Measurements from ENCODE around the gene MASP1.

MASP1 gene

DNA sequence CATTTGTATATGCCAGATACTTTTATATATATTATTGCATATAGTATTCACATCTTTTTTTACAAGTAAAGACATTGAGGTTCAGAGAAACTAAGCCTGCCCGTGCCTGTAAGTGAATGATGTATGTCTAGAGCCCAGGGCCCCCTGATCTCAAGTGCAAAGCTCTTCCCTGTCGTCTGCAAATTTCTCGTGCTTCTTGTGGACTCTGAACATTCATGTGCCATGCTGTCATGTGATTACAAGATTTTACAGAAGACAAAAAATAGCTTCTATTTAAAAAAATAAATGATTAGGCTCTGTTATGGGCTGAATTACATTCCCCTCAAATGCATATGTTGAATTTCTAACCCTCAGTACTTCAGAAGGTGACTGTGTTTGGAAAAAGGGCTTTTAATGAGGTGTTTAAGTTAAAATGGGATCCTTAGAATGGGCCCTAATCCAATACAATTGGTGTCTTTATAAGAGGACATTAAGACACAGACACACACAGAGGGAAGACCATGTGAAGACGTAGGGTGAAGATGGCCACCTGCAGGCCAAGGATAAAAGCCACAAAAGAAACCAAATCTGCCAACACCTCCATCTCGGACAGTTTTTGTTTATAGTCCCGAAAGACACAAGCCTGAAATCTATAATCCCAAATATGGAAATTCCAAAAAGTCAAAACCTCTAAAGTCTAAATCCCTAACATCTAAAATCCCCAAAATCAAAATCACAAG, 3.9 kb upstream of the MASP1 start:
- peak in 1 of 51 donors; percentile 5 for DNase-seq

- DNase-seq: peak in 1 of 51 donors; percentile 14
Observed at GRCh38 chr3:187293516-187294430, 2.2 kb upstream of the MASP1 start.

- DNase-seq: peak in 1 of 51 donors; percentile 2
Observed at GRCh38 chr3:187292631-187293515, 1.3 kb upstream of the MASP1 start.

DNA sequence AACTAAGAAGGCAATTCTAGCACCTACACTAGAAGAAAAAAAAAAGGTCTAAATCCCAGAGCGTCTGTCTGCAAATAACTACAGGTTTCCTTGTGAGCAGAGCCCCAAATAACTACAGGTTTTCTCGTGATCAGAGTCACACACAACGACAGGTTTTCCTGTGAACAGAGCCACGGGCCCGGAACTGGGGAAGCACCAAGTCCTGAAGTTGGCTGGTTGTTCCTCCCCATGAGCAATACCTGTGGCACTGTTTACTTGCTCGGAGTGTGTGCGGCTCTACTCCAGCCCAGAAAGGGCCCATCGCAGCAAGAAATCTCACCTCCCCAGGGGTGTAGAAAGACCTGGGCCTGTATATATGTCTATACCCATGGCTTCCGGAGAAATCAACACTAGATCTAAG, 644 bp upstream of the MASP1 start:
- peak in 8 of 51 donors; percentile 1 to 21 (median 6) for DNase-seq

- peak in 7 of 51 donors; percentile 8 to 58 (median 27) for DNase-seq
Observed at GRCh38 chr3:187291001-187291511, 481 bp downstream of the MASP1 start.

GRCh38 chr3:187290503-187290902, 1.0 kb downstream of the MASP1 start:
- no peak for DNase-seq

DNA sequence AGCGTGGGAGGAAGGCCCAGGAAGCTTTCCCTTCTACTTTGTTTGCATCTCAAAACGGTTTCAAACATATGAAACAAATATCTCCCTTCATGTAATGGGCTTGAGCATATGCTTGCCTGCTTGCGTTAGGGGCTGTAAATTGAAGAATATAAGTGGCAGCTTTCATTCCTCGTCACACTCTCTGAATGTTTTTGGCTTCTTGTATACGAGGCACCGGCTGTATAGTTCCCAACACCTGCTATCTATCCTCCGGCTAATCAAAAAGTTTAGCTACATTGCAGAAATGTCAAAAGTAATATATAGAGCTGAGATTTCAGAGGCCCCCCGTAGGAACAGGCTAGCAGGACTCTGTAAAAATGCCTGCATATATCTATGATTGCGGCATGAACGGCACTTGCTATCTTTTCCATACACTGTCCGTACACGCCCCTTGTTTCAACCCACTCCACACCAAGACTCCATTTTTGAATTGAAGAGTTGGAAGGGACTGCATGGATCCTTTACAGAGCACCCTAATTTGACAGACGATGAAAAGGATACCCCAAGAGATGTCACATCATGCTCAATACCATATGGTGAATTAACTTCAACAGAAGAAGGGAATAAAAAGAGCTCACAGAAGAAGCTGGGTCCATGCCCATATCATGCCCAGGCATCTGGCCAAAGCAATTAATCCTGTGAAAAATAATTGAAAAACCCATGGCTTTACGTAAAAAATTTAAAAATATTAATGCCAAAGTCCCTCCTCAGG, 2.5 kb downstream of the MASP1 start:
- DNase-seq: no peak

DNA sequence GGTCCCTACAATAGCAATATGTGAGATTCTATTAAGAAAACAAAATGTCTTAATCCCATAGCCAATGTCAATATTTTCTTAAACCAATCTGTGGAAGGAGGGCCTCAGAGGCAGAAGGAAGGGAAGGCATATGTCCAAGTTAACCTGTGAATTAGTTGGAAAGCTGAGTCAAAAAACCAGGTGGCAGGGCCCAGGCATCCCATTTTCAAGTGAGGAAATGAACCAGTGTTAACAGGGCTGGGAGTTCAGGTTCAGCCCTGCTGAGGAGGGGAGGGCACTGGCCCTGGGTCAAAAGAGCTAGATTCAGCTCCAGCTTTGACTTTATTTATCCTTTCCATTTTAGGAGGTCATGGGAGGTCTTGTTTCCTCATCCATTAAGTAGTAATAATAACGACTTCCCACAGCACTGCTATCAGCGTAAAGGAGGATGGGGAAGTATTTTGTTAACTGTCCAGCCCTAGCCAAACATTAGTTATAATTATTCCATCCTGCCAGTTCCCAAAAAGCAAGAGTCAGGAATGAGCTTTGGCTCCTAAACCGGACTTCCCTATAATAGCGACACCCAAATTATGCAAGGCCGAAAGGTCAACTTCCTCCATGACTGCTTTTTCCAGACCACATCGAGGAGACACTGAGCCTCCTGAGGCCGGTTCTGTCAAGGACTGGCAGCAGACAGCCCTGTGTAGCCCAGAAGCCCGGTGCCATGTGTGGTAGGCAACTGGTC, 3.2 kb downstream of the MASP1 start:
- peak in 2 of 51 donors; percentile 3 to 6 for DNase-seq

GRCh38 chr3:187287256-187287655, 4.3 kb downstream of the MASP1 start:
- no peak for DNase-seq

DNA sequence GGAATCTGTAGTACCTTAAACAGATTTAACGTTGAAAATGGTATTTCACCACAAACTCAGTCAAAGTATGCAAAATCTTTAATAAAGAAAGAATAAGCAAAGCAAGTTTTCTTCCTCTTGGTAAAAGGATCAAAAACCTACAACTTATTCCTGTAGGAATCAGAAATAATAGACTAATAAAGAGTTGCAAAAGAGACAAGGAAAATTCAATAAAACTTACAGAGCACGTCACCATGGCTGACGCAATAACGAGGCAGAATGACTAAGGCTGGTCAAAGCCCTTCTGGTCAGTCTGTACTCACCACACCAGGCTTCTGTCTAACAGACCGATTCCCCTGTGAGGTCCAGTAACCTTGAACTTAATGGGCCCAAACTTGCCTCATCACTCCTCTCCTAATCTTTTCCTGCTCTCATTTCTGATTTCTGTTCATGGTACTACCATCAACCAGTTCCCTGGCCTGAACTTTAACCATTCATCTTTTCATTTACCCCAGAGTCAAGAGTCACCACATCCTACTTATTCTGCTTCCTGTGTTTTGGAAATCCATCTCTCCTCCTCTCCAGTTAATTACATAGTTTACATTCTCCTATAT, 5.0 kb downstream of the MASP1 start:
- DNase-seq: no peak

- no peak for DNase-seq
Observed at GRCh38 chr3:187281191-187281714, 10.3 kb downstream of the MASP1 start.

DNA sequence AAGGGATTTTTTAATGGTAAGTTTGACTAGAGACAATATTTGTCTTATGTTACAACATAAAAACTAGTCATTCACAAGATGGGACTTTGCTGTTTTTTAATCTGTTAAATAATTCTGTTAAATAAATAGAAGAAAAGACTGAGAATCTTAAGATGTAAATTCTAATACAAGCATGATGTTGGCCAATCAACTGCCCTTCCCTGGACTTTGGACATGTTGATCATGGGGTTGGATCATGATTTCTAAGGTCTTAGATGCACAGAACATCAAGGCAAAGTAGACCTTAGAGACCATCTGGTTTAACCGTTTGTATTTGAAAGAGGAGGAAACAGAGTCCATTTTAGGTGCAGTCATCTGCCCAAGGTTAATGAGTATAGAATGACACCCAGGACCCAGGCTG, 10.9 kb downstream of the MASP1 start:
- DNase-seq: no peak

DNA sequence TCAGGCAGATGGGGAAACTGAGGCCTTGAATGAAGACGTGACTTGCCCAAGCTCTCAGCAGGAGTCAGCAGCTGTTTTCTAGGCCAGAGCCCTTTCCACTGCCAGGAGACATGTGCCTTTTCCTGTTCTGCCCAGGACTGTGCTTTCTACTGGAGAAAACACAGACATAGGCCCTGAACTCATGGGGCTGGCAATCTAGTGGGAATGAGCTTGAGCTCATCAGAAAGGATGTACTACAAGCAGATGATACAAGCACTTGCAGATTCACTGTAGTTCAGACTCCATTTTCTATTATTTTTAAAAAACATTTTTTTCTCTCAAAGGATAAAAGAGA, 14.4 kb downstream of the MASP1 start:
- DNase-seq: no peak

DNA sequence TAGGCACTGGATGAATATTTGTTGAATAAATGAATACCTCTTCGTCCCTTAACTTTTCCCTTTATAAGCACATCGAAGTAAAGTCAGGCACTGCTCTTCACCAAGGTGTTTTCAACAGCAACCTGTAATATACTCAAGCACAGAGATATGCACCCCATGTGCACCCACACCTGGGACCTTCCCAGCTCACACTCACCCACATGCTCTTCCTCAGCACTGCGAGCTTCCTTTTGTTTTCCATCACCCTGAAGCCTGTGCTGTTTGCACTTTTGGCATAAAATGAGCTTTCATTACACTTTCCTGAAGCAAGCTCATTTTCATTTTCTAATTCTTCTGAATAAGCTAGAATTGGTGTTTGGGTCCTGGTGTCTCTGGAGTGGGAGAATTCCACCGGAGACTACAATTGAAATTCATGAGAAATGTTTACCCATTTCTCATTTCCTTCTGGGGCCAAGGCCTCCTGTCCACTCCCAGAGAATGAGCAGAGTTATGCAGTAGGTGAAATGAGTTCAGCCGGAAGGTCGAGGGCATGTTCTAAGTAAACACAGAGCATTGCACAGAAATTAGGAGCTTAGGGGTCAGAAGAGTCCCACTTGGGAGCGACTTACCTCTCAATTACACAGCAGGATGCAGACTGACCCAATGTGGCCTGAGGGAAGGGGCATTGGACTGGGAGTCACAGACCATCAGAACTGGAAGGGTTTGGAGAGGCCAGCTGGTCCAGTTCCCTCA, 15.0 kb downstream of the MASP1 start:
- no peak for DNase-seq

GRCh38 chr3:187274977-187275338, 16.6 kb downstream of the MASP1 start:
- DNase-seq: peak in 29 of 51 donors; percentile 7 to 66 (median 33)

DNA sequence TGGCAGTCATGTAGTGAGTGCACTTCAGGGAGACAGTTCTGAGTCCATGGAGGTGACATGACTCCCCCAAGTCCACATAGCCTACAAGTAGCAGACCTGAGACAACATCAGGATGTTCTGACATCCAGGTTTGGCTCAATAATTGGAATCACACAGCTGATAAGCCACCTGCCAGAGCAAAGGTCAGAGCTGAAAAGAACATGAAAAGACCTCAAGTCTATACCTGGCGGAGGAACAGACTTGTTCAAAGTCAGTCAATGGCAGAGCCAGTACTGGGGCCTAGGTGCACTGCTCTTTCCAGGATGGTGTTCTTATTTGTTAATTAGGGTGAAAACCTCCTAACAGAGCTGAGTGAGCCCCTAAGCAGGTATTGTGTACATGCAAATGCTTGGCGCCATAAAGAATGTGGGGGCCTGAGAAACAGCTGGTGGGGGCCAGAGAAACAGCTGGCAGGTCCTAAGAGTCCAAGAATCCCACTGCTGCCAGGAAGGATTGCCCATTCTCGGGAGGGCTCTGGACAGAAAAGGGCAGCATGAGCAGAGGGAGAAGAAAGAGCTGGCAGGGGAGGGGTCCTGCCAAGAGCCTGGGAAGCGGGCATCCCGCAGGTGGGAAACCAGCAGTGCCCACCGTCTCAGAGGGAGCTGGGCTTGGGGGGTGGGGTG, 17.1 kb downstream of the MASP1 start:
- peak in 1 of 51 donors; percentile 31 for DNase-seq

GRCh38 chr3:187271582-187271981, 20.0 kb downstream of the MASP1 start:
- no peak for DNase-seq

DNA sequence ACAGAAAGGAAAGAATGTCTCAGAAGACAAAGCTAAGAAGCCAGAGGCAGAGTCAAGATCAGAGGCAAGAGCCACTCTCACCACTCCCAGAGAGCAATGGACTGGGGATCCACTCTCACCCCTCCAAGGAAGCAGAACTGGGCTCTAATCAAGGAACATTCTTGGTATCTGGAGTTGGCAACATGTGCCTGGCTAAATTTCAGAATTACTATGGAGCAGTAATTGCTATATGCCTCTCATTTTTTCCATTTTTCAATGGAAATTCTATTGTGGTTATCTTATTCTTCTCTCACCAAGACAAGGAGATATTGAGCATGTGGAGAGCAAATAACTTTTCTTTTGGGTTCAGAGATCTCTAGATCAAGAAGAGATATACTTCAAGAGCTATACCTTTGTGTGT, 22.1 kb downstream of the MASP1 start:
- no peak for DNase-seq

All from hypothalamus (tissue), 51 donors.